ENCODE results near the gene CSRNP2. TPM values are rescaled to one million over a fixed set of nuclear protein-coding genes. Genes with fewer than 3 reads are reported as not detected.

Gene CSRNP2
- total and polyA plus RNA-seq, 2 donors (not counting 3 experiments of a cell fraction or from before 2014, with no cell fraction given): 24.2 to 49.7 TPM

DNA sequence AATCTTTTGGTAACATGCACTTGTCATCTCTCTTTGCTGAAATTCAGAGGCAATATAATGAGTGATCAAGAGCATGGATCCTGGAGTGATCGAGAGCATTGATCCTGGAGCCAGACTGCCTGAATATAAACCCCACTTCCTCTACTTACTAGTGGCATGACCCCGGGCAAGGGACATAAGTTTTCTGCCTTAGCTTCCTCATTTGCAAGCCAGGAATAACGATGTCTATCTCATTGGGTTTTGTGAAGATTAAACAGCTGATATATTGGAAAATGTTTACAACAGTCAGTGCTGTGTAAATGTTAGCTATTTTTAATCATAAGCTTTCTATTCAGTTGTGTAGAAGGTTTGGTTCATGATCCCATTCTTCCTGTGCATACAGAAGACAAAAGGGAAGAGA is 2.4 kb upstream of the CSRNP2 start:
- H3K9ac ChIP-seq (replicated peaks; ENCODE audit: extremely low read depth, insufficient read depth, low read length): no peak overlapping the region
- no peak overlapping the region for H2AFZ ChIP-seq (ENCODE audit: low read depth, low read length)
- ChIA-PET POLR2A (no interaction called here), CTCF (interaction anchor here (1.0 kb wide), 1 partner anchor 255 kb away, joined by 3 read pairs; no protein-coding TSS in a partner anchor)
- no peak overlapping the region for H3K4me3 ChIP-seq (replicated peaks in 1 of 3; ENCODE audit: insufficient read depth in 1 of 3, low read depth in 1 of 3, low read length in 3 of 3)
- H3K79me2 ChIP-seq (ENCODE audit: control insufficient read depth, insufficient read depth, low read length): peaks cover 24% of the 10 kb centered on the region
- dilution Hi-C loops (cut with MboI; ENCODE audit: extremely low pct_ligation_motif_present, low sequenced_read_pairs) (no loop called here), intact Hi-C loops (cut with micrococcal nuclease) (loop anchor here (10.0 kb wide), 1 partner anchor 321 kb away; the partner anchor contains the start of gene ATF1)
- FAIRE-seq: no peak
- H3K9me3 ChIP-seq (replicated peaks; ENCODE audit: control insufficient read depth, insufficient read depth, low read length): no peaks in the 10 kb centered on the region
- no peak overlapping the region for H3K27ac ChIP-seq (ENCODE audit: insufficient read depth, low read depth, low read length)
- BruUV-seq (replicated peaks): no TSS peak
- no peaks in the 10 kb centered on the region for H3K9me1 ChIP-seq (replicated peaks; ENCODE audit: control insufficient read depth, extremely low read depth, insufficient read depth, low read length)
- DNase-seq (ENCODE audit: low read depth, low spot score): no peak
- no peak overlapping the region for H3K4me2 ChIP-seq (ENCODE audit: insufficient read depth, low read length)
- peaks cover 12% of the 10 kb centered on the region for H3K4me1 ChIP-seq (ENCODE audit: control insufficient read depth, extremely low read depth, insufficient read depth, low read length)
- H4K20me1 ChIP-seq (replicated peaks; ENCODE audit: control insufficient read depth, extremely low read depth, insufficient read depth, low read length): peaks cover 7% of the 10 kb centered on the region
- no peaks in the 10 kb centered on the region for H3K36me3 ChIP-seq (ENCODE audit: control insufficient read depth in 2 of 2, extremely low read depth in 1 of 2, insufficient read depth in 2 of 2, low read length in 2 of 2)
- TF ChIP-seq GATA2 (IDR thresholded peaks at IDR 0.05; ENCODE audit: insufficient read depth, insufficient read length, low read depth, low read length): no peak
- TF ChIP-seq MYC (IDR thresholded peaks at IDR 0.05; ENCODE audit: low read depth, low read length): no peak
- TF ChIP-seq, protein P1, sequence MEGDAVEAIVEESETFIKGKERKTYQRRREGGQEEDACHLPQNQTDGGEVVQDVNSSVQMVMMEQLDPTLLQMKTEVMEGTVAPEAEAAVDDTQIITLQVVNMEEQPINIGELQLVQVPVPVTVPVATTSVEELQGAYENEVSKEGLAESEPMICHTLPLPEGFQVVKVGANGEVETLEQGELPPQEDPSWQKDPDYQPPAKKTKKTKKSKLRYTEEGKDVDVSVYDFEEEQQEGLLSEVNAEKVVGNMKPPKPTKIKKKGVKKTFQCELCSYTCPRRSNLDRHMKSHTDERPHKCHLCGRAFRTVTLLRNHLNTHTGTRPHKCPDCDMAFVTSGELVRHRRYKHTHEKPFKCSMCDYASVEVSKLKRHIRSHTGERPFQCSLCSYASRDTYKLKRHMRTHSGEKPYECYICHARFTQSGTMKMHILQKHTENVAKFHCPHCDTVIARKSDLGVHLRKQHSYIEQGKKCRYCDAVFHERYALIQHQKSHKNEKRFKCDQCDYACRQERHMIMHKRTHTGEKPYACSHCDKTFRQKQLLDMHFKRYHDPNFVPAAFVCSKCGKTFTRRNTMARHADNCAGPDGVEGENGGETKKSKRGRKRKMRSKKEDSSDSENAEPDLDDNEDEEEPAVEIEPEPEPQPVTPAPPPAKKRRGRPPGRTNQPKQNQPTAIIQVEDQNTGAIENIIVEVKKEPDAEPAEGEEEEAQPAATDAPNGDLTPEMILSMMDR (IDR thresholded peaks at IDR 0.05; ENCODE audit: extremely low read depth in 1 of 2, insufficient read depth in 1 of 2, low read depth in 1 of 2, low read length in 2 of 2): no peak
- no peak for TF ChIP-seq JUN (IDR thresholded peaks at IDR 0.05; ENCODE audit: borderline replicate concordance, insufficient read depth, insufficient read length, low read depth)
- no peak for TF ChIP-seq EZH2 (IDR thresholded peaks at IDR 0.05; ENCODE audit: borderline replicate concordance, low read depth, low read length, severe bottlenecking)
- no peak for TF ChIP-seq POLR2AphosphoS5 (IDR thresholded peaks at IDR 0.05; ENCODE audit: insufficient read depth, low read depth, low read length)
- TF ChIP-seq POLR2A (IDR thresholded peaks at IDR 0.05; ENCODE audit: low read depth, low read length): no peak
- TF ChIP-seq FOS (IDR thresholded peaks at IDR 0.05; ENCODE audit: borderline replicate concordance, insufficient read depth, low read length): no peak
- TF ChIP-seq, protein P2, sequence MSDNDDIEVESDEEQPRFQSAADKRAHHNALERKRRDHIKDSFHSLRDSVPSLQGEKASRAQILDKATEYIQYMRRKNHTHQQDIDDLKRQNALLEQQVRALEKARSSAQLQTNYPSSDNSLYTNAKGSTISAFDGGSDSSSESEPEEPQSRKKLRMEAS (IDR thresholded peaks at IDR 0.05; ENCODE audit: insufficient read depth, insufficient read length): no peak
- H3K27me3 ChIP-seq (ENCODE audit: control insufficient read depth in 2 of 2, insufficient read depth in 2 of 2, low read length in 2 of 2): no peaks in the 10 kb centered on the region
